NCI-H2196 (cell line): ENCODE measurements around the gene CANT1.
A peak's percentile ranks its signal among the peaks of the same experiment; 100 is the strongest.
"Not testable (repeated sequence)": the region's sequence is repeated elsewhere in the genome, so short reads cannot be mapped to it uniquely, and the experiment has no call there.

ENCODE experiments used
- DNase-seq: peaks from one replicate; lab custom pipeline; 2025; ENCODE audit not compliant: unreplicated experiment; lab: John Stamatoyannopoulos, UW

The CANT1 gene

DNA sequence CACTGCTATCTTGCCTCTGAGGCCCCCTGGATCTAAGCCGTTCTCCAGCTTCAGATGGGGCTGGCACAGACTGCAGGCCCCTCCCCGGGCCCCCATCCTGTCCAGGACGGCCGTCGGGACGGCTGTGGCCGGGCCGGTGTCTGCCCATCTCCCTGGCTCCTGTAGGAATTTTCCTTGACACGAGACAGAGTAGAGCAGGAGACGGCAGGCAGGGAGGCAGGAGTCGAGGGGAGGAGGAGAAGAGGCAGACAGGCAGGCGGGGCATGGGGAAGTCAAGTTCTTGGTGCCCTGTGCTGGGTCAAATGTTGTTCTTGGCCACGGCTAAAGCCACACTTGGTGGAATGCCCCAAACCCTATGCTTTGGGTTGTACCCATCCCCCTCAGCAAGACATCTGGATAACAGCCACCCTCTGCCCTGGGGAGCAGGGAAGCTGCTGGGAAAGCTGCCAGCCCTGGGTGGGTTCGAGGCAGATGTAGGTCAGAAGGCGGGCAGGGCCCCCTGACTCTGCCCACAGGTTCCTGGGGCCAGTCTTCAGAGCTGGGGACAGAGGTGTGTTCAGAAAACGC lies 18.4 kb upstream of the CANT1 start:
- no peak for DNase-seq

- DNase-seq = no peak
Observed at GRCh38 chr17:79027274-79027924, 17.8 kb upstream of the CANT1 start.

- peak; percentile 83 for DNase-seq
Observed at GRCh38 chr17:79026376-79027273, 17.1 kb upstream of the CANT1 start.

- DNase-seq = no peak
Observed at GRCh38 chr17:79024901-79025737, 15.6 kb upstream of the CANT1 start.

DNA sequence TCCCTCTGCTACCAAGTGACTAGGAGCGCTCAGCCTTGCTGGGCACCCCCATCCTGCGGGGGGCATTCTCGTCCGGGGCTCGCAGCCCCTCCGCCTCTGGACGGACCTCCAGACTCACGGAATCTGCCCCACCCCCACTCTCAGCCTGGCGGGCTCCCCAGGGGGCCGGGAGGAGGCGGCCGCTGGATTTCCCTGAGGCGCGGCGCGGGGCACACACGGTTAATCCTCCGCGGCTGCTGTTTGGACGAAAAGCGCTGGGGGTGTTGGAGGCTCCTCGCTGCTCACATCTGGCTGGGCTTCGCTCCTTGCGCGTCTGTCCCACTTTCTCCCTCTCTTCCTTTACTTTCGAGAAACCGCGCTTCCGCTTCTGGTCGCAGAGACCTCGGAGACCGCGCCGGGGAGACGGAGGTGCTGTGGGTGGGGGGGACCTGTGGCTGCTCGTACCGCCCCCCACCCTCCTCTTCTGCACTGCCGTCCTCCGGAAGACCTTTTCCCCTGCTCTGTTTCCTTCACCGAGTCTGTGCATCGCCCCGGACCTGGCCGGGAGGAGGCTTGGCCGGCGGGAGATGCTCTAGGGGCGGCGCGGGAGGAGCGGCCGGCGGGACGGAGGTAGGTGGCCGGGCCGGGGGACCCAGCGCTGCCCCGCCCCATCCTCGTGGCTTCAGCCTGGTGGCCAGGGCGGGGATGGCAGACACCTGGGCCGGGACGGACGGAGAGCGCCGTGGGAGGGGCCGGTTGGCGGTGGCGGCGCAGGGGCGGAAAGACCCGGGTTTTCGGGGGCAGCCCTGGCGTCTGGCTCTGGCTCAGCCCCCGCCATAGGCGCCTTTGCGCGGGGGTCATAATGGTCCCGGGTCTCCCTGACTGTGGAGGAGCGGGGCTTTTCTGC lies 14.6 kb upstream of the CANT1 start, which contains the start of gene C1QTNF1:
TSS of gene C1QTNF1 (plus strand) at position 284 of the 886 bp plus-strand sequence. CDS start 19,800 bp downstream, outside the sequence.
- no peak for DNase-seq

GRCh38 chr17:79023180-79023705 lies 13.7 kb upstream of the CANT1 start:
- DNase-seq = no peak

DNA sequence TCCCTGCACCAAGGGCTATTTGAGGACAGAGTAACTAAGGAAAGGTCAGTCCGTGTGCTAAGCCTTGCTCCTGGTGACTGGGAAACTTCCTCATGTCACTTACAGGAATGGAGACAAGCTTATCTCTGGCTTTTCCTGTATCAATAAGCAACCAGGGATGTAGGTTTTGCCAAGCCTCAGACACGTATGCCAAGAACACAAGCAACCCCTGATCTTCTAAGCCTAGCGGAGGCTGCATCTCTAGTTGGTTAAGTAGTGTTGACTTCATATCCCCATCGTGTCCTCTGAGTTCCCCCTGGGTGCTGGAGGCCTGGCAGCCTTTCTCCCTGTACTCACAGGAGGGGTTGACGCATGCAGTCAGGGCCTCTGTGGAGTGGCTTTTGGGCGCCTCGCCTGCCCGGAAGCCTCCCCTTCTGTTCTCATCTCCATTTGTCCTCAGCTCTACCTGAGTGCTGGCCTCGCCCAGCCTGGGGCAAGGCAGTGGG lies 13.0 kb upstream of the CANT1 start:
- no peak for DNase-seq

DNA sequence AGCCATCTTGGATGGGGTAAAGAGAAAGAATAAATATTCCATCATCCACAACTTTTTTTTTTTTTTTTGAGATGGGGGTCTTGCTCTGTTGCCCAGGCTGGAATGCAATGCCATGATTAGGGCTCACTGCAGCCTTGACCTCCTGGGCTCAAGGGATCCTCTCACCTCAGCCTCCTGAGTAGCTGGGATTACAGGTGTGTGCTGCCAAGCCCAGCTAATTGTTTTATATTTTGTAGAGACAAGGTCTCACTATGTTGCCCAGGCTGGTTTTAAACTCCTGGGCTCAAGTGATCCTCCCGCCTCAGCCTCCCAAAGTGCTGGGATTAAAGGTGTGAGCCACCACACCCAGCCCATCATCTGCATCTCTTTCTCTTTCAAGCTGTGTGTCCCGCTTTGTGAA lies 12.4 kb upstream of the CANT1 start:
- DNase-seq = not testable (repeated sequence)

DNA sequence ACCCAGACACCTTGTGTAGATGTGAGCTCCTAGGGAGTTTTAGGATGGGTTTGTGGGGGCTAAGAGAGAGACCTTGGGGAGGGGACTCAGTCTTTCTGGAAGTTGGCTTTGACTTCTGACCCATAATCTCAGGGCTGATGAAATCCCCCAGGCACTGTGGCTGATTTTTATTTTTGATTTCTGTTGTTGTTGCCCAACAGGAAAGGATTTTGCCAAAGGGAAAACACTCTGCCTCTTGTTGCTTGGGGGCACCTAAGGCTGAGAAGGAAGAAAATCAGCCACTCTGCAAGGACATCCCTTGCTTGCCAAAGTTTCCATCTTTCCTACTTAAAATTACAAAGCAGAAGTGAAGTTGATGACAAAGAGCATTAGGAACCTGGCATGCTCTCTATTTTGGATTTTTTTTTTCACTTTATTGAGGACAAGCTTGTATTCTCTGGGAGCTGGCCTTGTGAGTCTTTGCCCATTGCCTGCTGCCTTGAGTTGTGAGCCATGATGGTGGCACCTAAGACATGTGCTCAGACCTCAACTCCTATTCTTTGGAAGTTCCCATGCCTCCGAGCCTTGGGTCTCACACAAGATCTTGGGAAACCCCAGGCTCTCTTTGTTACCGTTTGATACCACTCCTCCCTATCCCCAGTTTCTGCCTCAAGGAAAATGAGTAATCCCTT lies 11.2 kb upstream of the CANT1 start:
- DNase-seq = no peak

GRCh38 chr17:79019632-79020584 lies 10.3 kb upstream of the CANT1 start:
- DNase-seq = peak; percentile 84

- no peak for DNase-seq
Observed at GRCh38 chr17:79019261-79019631, 9.7 kb upstream of the CANT1 start.

DNA sequence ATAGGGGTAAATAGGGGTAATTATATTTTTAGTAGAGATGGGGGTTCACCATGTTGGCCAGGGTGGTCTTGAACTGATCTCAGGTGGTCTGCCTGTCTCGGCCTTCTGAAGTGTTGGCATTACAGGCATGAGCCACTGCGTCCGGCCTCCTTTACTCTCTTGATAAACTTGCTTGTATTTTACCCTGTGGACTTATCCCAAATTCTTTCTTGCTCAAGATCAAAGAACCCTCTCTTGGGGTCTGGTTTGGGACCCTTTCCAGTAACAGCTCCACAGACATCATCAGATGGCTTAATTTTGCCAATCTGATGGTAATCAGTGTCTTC lies 8.8 kb upstream of the CANT1 start:
- no peak for DNase-seq

- no peak for DNase-seq
Observed at GRCh38 chr17:79017546-79018369, 8.2 kb upstream of the CANT1 start.

GRCh38 chr17:79014158-79014758 lies 4.7 kb upstream of the CANT1 start:
- DNase-seq = no peak

DNA sequence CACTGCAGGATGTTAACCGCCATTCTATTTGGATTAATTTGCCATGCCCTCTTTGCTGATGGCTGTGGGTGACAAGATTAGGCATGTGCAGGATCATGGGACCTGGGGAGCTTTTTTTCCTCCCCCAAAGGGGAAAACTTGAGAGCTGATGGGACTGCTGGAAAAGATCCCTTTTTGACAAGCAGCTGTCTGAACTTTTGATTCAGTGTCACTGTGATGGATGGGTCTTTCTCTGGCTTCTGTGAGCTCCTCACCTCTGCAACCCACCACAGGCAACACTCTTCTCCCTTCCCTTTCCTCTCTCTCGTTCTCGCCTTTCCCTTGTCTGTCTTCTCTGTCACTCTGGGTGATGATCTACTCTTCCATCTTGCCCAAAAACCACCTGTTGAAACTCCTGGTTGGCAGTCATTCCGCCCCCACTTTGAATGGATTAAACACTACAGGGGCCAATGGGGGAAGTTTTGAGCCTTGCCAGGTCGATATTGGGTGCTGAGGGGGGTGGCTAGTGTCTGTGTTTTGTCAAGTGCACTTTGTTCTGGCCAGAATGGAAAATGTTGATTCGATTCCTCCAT lies 3.1 kb upstream of the CANT1 start:
- DNase-seq = no peak

DNA sequence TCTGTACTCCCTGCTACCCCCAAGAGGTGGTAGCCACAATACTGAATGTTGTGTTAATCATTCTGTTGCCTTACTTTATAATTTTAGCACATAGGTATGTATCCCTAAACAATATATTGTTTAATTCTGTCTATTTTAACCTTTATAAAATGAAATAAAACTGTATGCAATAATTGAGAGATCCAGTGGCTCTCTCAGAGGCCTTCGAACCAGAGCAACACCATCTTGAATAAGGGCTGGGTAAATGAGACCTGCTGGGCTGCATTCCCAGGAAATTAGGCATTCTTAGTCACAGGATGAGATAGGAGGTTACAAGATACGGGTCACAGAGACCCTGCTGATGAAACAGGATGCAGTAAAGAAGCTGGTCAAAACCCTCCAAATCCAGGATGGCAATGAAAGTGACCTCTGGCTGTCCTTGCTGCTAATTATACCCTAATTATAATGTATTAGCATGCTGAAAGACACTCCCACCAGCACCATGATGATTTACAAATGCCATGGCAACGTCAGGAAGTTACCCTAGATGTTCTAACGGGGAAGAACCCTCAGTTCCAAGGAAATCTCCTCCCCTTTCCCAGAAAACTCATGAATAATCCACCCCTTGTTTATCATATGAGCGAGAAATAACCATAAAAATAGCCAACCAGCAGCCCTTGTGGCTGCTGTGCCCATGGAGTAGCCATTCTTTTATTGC lies 2.0 kb upstream of the CANT1 start:
- DNase-seq = no peak
